Naive thymus-derived CD4-positive, alpha-beta T cell (primary cell): ENCODE measurements around the gene INVS. TPM values are rescaled to one million over a fixed set of nuclear protein-coding genes. Genes with fewer than 3 reads are reported as not detected.

Experiments used
- ATAC-seq: fragments of 150-1000 bp; cut with Tn5 transposase; 2 replicates; pipeline ENCODE4 v1.10.0; 2021; ENCODE audit warnings: mild to moderate bottlenecking, moderate library complexity
- CTCF ChIA-PET: fragments of 350-600 bp; sonication (Branson Sonifier 250); formaldehyde crosslinking; loops from one replicate; lab custom pipeline; 2021; ENCODE audit warnings: antibody characterized with exemption; lab: Charles Lee
- POLR2A ChIA-PET: fragments of 350-600 bp; sonication (Branson Sonifier 250); formaldehyde crosslinking; loops from one replicate; lab custom pipeline; 2021; ENCODE audit warnings: antibody characterized with exemption, inconsistent platforms; lab: Charles Lee
- DNase-seq, 9 donors: peaks; one replicate each; pipeline versions ENCODE4 v3.0.0 to v3.0.0-alpha.2; 2020 to 2022; ENCODE audit warnings: mixed read lengths in 1 of 9
- H3K27ac ChIP-seq: one replicate; pipeline ENCODE4 v1.7.0; 2013; ENCODE audit warnings: mild to moderate bottlenecking, low read depth, low read length, moderate library complexity
- H3K27me3 ChIP-seq, 2 donors: one replicate each; pipeline ENCODE4 v1.7.0; 2013; ENCODE audit warnings: low read length in 2 of 2, mild to moderate bottlenecking in 2 of 2, moderate library complexity in 2 of 2; ENCODE audit not compliant: control insufficient read depth in 2 of 2, insufficient read depth in 2 of 2
- H3K36me3 ChIP-seq, 3 experiments: 1 replicate in 2 of 3; 2 replicates in 1 of 3; pipeline ENCODE4 v1.7.0; 2013; ENCODE audit warnings: low read length in 3 of 3, mild to moderate bottlenecking in 3 of 3, moderate library complexity in 1 of 3; ENCODE audit not compliant: insufficient read depth in 3 of 3, control insufficient read depth in 2 of 3
- H3K4me1 ChIP-seq, 2 donors: one replicate each; pipeline ENCODE4 v1.7.0; 2013; ENCODE audit warnings: low read length in 2 of 2, mild to moderate bottlenecking in 2 of 2, moderate library complexity in 1 of 2; ENCODE audit not compliant: control insufficient read depth in 2 of 2, insufficient read depth in 2 of 2
- H3K4me3 ChIP-seq: 2 replicates; pipeline ENCODE4 v1.7.0; 2013; ENCODE audit warnings: mild to moderate bottlenecking, low read length
- H3K9me3 ChIP-seq, 3 experiments: 1 replicate in 2 of 3; 2 replicates in 1 of 3; pipeline ENCODE4 v1.7.0; 2013; ENCODE audit warnings: low read length in 3 of 3; ENCODE audit not compliant: control insufficient read depth in 2 of 3
- H3K27ac Mint-ChIP-seq, 9 donors: one replicate each; pipeline ENCODE4 v1.8.0; 2020 to 2022; ENCODE audit warnings: mixed read lengths in 9 of 9, mild to moderate bottlenecking in 8 of 9, moderate library complexity in 5 of 9, inconsistent platforms in 2 of 9
- H3K27me3 Mint-ChIP-seq, 5 donors: one replicate each; pipeline ENCODE4 v1.8.0; 2021 to 2022; ENCODE audit warnings: mixed read lengths in 5 of 5, mild to moderate bottlenecking in 1 of 5
- H3K36me3 Mint-ChIP-seq, 5 donors: one replicate each; pipeline ENCODE4 v1.8.0; 2020 to 2022; ENCODE audit warnings: mixed read lengths in 5 of 5, mild to moderate bottlenecking in 3 of 5, inconsistent platforms in 1 of 5
- H3K4me1 Mint-ChIP-seq, 7 donors: one replicate each; pipeline ENCODE4 v1.8.0; 2020 to 2022; ENCODE audit warnings: mixed read lengths in 7 of 7, mild to moderate bottlenecking in 3 of 7, inconsistent platforms in 1 of 7
- H3K4me3 Mint-ChIP-seq, 10 donors: one replicate each; pipeline ENCODE4 v1.8.0; 2020 to 2022; ENCODE audit warnings: mild to moderate bottlenecking in 10 of 10, mixed read lengths in 10 of 10, moderate library complexity in 6 of 10, inconsistent platforms in 2 of 10
- H3K9me3 Mint-ChIP-seq, 11 donors: one replicate each; pipeline ENCODE4 v1.8.0; 2020 to 2022; ENCODE audit warnings: mixed read lengths in 11 of 11, mild to moderate bottlenecking in 4 of 11, inconsistent platforms in 1 of 11, moderate library complexity in 1 of 11
- intact Hi-C, 2 donors: fragments of 100-400 bp; cut with micrococcal nuclease; formaldehyde crosslinking; loops; one replicate each; pipeline ENCODE4 v1.15.1; 2023
- polyA plus RNA-seq, 2 donors: library from polyadenylated mRNA; unstranded; fragments of 300-500 nt; fragmentation: Illumina TruSeq; gene quantifications; one replicate each; pipeline ENCODE4 v1.2.3, GENCODE V29; 2021
- total RNA-seq, 6 experiments: library from RNA in 5 of 6; stranded (reverse) in 5 of 6; gene quantifications; 1 replicate in 5 of 6; 2 replicates in 1 of 6; pipeline ENCODE4 v1.2.3 and lab custom pipeline; 2021 to 2026

Gene INVS
- total and polyA plus RNA-seq, 7 experiments from 2014 or later = 6.2 to 20.8 (median 19.9) TPM

- H3K4me3 ChIP-seq = no peak overlapping the region
- intact Hi-C loops = loop anchor here (5.0 kb wide), 4 partner anchors 226 to 1301 kb away; partner anchors contain the start of genes MRPL50 (in 1 of the 2) and ZNF189 (in 1 of the 2)
- no peaks in the 10 kb centered on the region for H3K27me3 ChIP-seq
- no peak for ATAC-seq
- H3K4me1 ChIP-seq = peaks cover 22 to 25% of the 10 kb centered on the region in 2 donors
- peaks cover 0 to 9% (median 3%) of the 10 kb centered on the region in 3 experiments for H3K36me3 ChIP-seq
- H3K27ac Mint-ChIP-seq = peak overlapping the region in 1 of 9 donors; percentile 59
- peaks cover 45 to 79% (median 68%) of the 10 kb centered on the region in 7 donors for H3K4me1 Mint-ChIP-seq
- no peak for DNase-seq
- no peak overlapping the region for H3K27ac ChIP-seq
- POLR2A ChIA-PET = no interaction called here
- H3K4me3 Mint-ChIP-seq = peak overlapping the region in 8 of 10 donors; percentile 3 to 70 (median 47)
- no peaks in the 10 kb centered on the region for H3K27me3 Mint-ChIP-seq
- CTCF ChIA-PET = interaction anchor here (0.7 kb wide), 1 partner anchor 114 kb away, joined by 3 read pairs; no protein-coding TSS in a partner anchor
- H3K36me3 Mint-ChIP-seq = peaks cover 0 to 4% (median 0%) of the 10 kb centered on the region in 5 donors
- no peaks in the 10 kb centered on the region for H3K9me3 Mint-ChIP-seq
- H3K9me3 ChIP-seq = no peaks in the 10 kb centered on the region
These were observed 2.6 kb upstream of the INVS start for GRCh38 chr9:100096378-100096916.

DNA sequence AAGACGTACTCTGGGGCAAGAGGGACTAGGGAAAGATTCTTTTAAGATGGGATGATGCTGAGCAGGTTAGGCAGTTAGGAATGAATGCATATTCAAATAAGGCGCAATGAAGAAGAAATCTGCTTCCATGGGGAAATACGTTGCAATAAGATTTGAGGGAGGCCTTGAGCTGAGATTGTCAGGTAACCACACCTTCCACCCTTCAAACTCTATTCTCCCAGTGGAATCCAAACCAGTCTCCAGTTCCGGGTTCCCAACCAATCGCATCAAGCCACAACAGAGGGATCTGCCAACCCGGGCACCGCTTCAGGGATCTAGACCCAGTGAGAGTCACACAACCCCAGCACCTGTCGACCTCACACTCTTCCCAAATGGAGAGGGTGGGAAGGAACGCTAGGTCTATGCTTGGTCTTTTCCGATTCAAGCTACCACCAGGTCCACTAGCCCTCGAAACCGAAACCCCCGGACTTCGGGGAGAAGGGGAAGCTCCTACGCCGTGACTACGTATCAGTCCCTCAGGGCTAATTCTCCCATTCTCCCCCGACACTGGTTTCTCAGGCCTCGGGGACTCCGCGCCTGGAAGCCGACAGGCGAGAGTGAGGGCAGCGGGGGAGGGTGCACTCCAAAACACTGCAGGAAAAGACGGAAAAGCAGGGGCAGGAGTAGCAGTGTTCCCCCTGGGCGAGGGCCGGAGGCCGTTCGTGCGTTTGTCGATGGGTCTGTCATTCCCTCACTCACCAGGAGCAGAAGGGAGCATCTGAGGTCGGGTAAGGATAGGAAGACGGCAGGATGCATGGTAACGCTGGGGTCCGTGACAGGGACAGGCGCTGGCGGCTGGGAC, 777 bp upstream of the INVS start:
- H3K9me3 Mint-ChIP-seq = no peaks in the 10 kb centered on the region
- peak overlapping the region; percentile 84 to 99 (median 97) for H3K27ac Mint-ChIP-seq
- no peaks in the 10 kb centered on the region for H3K27me3 ChIP-seq
- peak overlapping the region; percentile 94 to 100 (median 98) for H3K4me3 Mint-ChIP-seq
- H3K4me1 ChIP-seq = peaks cover 22 to 25% of the 10 kb centered on the region in 2 donors
- peak overlapping the region; percentile 89 for H3K27ac ChIP-seq
- peaks cover 0 to 9% (median 7%) of the 10 kb centered on the region in 3 experiments for H3K36me3 ChIP-seq
- H3K27me3 Mint-ChIP-seq = no peaks in the 10 kb centered on the region
- peaks cover 0 to 12% (median 2%) of the 10 kb centered on the region in 5 donors for H3K36me3 Mint-ChIP-seq
- H3K9me3 ChIP-seq = no peaks in the 10 kb centered on the region
- intact Hi-C loops = loop anchor here (2.0 to 5.0 kb wide), 6 partner anchors 69 to 1299 kb away; partner anchors contain the start of genes MRPL50 (in 1 of the 2), STX17 (in 1 of the 2) and ZNF189 (in 1 of the 2)
- peak; percentile 11 for ATAC-seq
- H3K4me3 ChIP-seq = peak overlapping the region; percentile 93
- ChIA-PET CTCF (interaction anchor here (0.7 kb wide), 1 partner anchor 18 kb away, joined by 3 read pairs; no protein-coding TSS in a partner anchor), POLR2A (interaction anchor here (1.1 kb wide), 1 partner anchor 11 kb away, joined by 4 read pairs; no protein-coding TSS in a partner anchor)
- H3K4me1 Mint-ChIP-seq = peaks cover 33 to 61% (median 51%) of the 10 kb centered on the region in 7 donors
- DNase-seq = peak in 4 of 9 donors; percentile 4 to 20 (median 16)

DNA sequence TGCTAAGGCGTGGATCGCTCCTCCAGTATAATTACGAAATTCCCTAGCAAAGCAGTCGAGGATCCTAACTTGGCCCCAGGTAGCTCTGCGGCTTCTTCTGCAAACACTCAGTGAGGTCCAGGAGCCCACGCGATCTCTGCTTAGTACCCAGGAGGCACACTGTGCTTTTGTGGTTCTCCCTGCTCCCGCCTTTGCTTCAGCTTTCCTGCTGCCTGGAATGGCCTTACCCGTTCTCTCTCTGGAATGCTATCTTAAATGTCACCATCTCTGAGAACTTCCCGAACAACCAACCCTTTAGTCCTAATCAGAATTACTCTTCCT, 639 bp downstream of the INVS start:
- H3K27me3 ChIP-seq = no peaks in the 10 kb centered on the region
- CTCF ChIA-PET = no interaction called here
- POLR2A ChIA-PET = interaction anchor here (0.7 kb wide), 3 partner anchors 14 to 1470 kb away, joined by 3 read pairs; no protein-coding TSS in a partner anchor
- ATAC-seq (no peak), DNase-seq (peak in 1 of 9 donors; percentile 1)
- peaks cover 0 to 15% (median 7%) of the 10 kb centered on the region in 3 experiments for H3K36me3 ChIP-seq
- intact Hi-C loops = loop anchor here (1.0 to 10.0 kb wide), 15 partner anchors 45 to 1434 kb away; partner anchors contain the start of genes SEC61B (in 2 of the 2), TEX10 (in 2 of the 2), MRPL50 (in 1 of the 2) and RNF20 (in 1 of the 2)
- H3K27ac ChIP-seq = peak overlapping the region; percentile 89
- no peaks in the 10 kb centered on the region for H3K27me3 Mint-ChIP-seq
- H3K36me3 Mint-ChIP-seq = peaks cover 0 to 17% (median 2%) of the 10 kb centered on the region in 5 donors
- H3K4me1 ChIP-seq = peaks cover 18 to 25% of the 10 kb centered on the region in 2 donors
- H3K4me1 Mint-ChIP-seq = peaks cover 24 to 49% (median 41%) of the 10 kb centered on the region in 7 donors
- no peaks in the 10 kb centered on the region for H3K9me3 ChIP-seq
- peak overlapping the region; percentile 84 to 98 (median 95) for H3K27ac Mint-ChIP-seq
- peak overlapping the region; percentile 93 for H3K4me3 ChIP-seq
- H3K4me3 Mint-ChIP-seq = peak overlapping the region; percentile 94 to 100 (median 98)
- no peaks in the 10 kb centered on the region for H3K9me3 Mint-ChIP-seq

GRCh38 chr9:100100146-100100667, 1.2 kb downstream of the INVS start:
- no peak for DNase-seq
- ATAC-seq = no peak
- Histone ChIP-seq H3K4me1 (peaks cover 18 to 25% of the 10 kb centered on the region in 2 donors), H3K36me3 (peaks cover 0 to 15% (median 7%) of the 10 kb centered on the region in 3 experiments), H3K27me3 (no peaks in the 10 kb centered on the region), H3K4me3 (peak overlapping the region; percentile 93), H3K27ac (peak overlapping the region; percentile 89), H3K9me3 (no peaks in the 10 kb centered on the region)
- H3K9me3 Mint-ChIP-seq = no peaks in the 10 kb centered on the region
- CTCF ChIA-PET = no interaction called here
- H3K4me1 Mint-ChIP-seq = peaks cover 20 to 44% (median 35%) of the 10 kb centered on the region in 7 donors
- H3K27me3 Mint-ChIP-seq = no peaks in the 10 kb centered on the region
- peaks cover 0 to 17% (median 3%) of the 10 kb centered on the region in 5 donors for H3K36me3 Mint-ChIP-seq
- POLR2A ChIA-PET = interaction anchor here (0.7 kb wide), 1 partner anchor 1470 kb away, joined by 3 read pairs; no protein-coding TSS in a partner anchor
- H3K27ac Mint-ChIP-seq = peak overlapping the region; percentile 47 to 98 (median 90)
- intact Hi-C loops = loop anchor here in 1 of 2 donors (10.0 kb wide), 3 partner anchors 45 to 255 kb away; partner anchors contain the start of gene TEX10
- peak overlapping the region; percentile 94 to 100 (median 98) for H3K4me3 Mint-ChIP-seq

DNA sequence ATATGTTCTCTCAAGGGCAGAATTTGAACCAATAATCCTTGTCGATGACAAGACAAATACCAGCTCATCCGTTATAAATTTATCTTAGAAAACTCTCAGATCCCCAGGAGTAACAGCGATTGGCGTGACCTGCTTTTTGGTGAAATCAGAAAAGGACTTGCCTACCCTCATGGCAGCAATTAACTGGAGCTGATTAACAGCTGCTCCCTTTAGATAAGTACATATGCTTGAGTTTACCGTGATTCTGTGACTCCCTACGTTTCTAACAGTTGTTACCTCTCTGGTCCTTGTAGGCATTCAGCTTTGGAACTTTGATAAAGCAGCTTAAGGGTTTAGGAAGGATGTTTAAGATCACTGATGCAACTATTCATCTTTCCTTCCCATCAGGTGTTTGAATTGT, 2.6 kb downstream of the INVS start:
- no peak overlapping the region for H3K4me3 ChIP-seq
- intact Hi-C loops = loop anchor here in 1 of 2 donors (10.0 kb wide), 3 partner anchors 47 to 253 kb away; partner anchors contain the start of gene TEX10
- Mint-ChIP-seq H3K4me3 (no peak overlapping the region), H3K27me3 (no peaks in the 10 kb centered on the region), H3K27ac (no peak overlapping the region), H3K4me1 (peaks cover 14 to 30% (median 23%) of the 10 kb centered on the region in 7 donors), H3K36me3 (peaks cover 0 to 17% (median 3%) of the 10 kb centered on the region in 5 donors), H3K9me3 (no peaks in the 10 kb centered on the region)
- H3K9me3 ChIP-seq = no peaks in the 10 kb centered on the region
- no peak for ATAC-seq
- no peaks in the 10 kb centered on the region for H3K27me3 ChIP-seq
- H3K36me3 ChIP-seq = peaks cover 0 to 29% (median 11%) of the 10 kb centered on the region in 3 experiments
- POLR2A ChIA-PET = interaction anchor here (0.7 kb wide), 1 partner anchor 214 kb away, joined by 3 read pairs; no protein-coding TSS in a partner anchor
- H3K4me1 ChIP-seq = peaks cover 18 to 25% of the 10 kb centered on the region in 2 donors
- CTCF ChIA-PET = no interaction called here
- H3K27ac ChIP-seq = no peak overlapping the region
- DNase-seq = no peak

- peaks cover 7 to 16% (median 9%) of the 10 kb centered on the region in 7 donors for H3K4me1 Mint-ChIP-seq
- H3K4me1 ChIP-seq = peaks cover 9 to 10% of the 10 kb centered on the region in 2 donors
- DNase-seq = no peak
- H3K4me3 Mint-ChIP-seq = no peak overlapping the region
- no peaks in the 10 kb centered on the region for H3K27me3 ChIP-seq
- no peak overlapping the region for H3K4me3 ChIP-seq
- intact Hi-C loops = loop anchor here in 1 of 2 donors (10.0 kb wide), 3 partner anchors 50 to 250 kb away; partner anchors contain the start of gene TEX10
- peaks cover 0 to 17% (median 3%) of the 10 kb centered on the region in 5 donors for H3K36me3 Mint-ChIP-seq
- H3K36me3 ChIP-seq = peaks cover 0 to 32% (median 20%) of the 10 kb centered on the region in 3 experiments
- H3K27me3 Mint-ChIP-seq = no peaks in the 10 kb centered on the region
- ChIA-PET POLR2A (no interaction called here), CTCF (no interaction called here)
- no peak overlapping the region for H3K27ac Mint-ChIP-seq
- H3K9me3 Mint-ChIP-seq = no peaks in the 10 kb centered on the region
- ATAC-seq = no peak
- no peaks in the 10 kb centered on the region for H3K9me3 ChIP-seq
- no peak overlapping the region for H3K27ac ChIP-seq
These were observed 5.3 kb downstream of the INVS start for GRCh38 chr9:100104314-100104713.
